ENCODE data around the gene ADSS1.
"Not testable (repeated sequence)": the region's sequence is repeated elsewhere in the genome, so short reads cannot be mapped to it uniquely, and the experiment has no call there.

Gene ADSS1

DNA sequence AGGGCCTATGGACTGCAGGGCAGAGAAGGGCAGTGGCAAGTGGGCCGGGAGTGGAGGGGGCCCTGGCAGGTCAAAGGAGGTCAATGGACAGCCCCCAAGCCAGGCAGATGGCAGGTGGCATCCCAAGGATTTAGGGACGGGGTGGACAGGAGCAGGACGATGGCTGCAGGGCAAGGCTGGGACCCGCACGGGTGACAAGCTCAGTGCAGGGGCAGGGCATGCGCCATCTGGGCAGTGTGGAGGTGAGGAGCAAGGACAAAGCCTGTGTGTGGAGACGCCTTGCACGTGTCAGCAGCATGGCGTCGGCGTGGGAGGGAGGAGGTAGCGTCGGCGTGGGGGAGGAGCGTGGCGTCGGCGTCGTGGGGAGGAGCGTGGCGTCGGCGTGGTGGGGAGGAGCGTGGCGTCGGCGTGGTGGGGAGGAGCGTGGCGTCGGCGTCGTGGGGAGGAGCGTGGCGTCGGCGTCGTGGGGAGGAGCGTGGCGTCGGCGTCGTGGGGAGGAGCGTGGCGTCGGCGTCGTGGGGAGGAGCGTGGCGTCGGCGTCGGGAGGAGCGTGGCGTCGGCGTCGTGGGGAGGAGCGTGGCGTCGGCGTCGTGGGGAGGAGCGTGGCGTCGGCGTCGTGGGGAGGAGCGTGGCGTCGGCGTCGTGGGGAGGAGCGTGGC lies 5.3 kb downstream of the ADSS1 start:
- not testable (repeated sequence) for DNase-seq (ENCODE audit: low read depth, low spot score); H3K4me3 ChIP-seq (ENCODE audit: low read length)

DNA sequence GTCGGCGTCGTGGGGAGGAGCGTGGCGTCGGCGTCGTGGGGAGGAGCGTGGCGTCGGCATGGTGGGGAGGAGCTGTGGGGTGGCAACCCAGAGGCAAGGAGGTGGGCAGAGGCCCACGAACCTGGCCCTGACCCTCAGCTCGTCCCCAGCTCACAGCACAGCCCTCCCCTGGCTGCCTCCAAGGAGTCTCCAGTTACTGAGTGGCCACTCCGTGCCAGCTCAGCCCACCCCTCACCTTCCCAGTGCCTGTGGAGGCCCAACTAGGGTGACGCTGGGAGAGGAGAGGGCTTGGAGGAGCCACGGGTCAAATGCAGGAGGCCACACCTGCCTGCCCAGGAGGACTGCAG lies 5.8 kb downstream of the ADSS1 start:
- no peak overlapping the region for H3K4me3 ChIP-seq (ENCODE audit: low read length)
- DNase-seq (ENCODE audit: low read depth, low spot score): no peak

GRCh38 chr14:104730487-104730886 lies 6.5 kb downstream of the ADSS1 start:
- DNase-seq (ENCODE audit: low read depth, low spot score): no peak
- H3K4me3 ChIP-seq (ENCODE audit: low read length): no peak overlapping the region

DNA sequence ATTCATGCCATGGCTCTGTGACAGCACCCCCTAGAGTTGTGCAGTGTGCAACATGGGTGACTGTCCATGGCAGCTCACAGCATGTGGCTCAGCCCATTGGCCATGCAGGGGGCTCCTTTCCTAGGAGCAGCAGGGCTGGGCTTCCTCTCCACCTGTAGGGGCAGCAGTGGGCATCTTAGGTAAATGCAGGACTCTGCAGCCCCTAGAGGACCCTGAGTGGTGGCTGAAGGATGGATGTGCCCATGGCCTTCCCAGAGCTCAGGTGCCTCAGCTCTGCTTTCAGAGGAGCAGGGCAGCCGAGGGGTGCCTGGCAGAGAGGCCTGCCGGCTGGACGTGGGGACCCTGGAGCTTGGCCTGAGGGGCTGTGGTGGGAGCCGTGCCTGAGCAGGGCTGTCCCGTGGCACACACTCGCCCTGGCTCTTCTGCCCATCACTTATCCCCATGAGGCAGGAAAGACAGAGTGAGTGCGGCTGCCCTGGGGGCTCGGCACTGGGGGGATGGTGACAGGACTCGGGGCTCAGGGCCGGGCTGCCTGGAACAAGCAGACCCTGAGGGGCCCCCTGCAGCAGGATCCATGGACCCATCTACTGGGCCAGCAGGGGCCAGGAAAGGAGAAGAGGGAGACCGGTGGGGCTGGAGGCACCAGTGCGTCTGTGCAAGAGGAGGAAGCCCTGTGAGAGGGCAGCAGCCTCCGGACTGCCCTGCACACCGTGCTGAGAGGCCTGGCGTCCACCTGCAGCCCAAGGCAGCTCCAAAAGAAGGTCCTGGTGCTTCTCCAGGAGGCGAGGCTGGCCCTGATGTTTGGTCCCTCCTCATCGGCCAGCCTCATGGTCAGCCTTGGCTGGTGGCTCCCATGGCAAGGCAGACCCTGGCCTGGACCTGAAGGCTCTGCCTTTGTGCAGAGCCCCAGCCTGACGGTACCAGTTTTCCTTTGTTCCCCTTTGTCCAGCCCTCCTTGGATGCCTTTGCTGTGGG lies 7.6 kb downstream of the ADSS1 start:
- no peak overlapping the region for H3K4me3 ChIP-seq (ENCODE audit: low read length)
- DNase-seq (ENCODE audit: low read depth, low spot score): no peak

- no peak for DNase-seq (ENCODE audit: low read depth, low spot score)
- H3K4me3 ChIP-seq (ENCODE audit: low read length): no peak overlapping the region
Observed at GRCh38 chr14:104732355-104732804, 8.4 kb downstream of the ADSS1 start.

GRCh38 chr14:104732931-104733681 lies 9.1 kb downstream of the ADSS1 start:
- no peak overlapping the region for H3K4me3 ChIP-seq (ENCODE audit: low read length)
- no peak for DNase-seq (ENCODE audit: low read depth, low spot score)

DNA sequence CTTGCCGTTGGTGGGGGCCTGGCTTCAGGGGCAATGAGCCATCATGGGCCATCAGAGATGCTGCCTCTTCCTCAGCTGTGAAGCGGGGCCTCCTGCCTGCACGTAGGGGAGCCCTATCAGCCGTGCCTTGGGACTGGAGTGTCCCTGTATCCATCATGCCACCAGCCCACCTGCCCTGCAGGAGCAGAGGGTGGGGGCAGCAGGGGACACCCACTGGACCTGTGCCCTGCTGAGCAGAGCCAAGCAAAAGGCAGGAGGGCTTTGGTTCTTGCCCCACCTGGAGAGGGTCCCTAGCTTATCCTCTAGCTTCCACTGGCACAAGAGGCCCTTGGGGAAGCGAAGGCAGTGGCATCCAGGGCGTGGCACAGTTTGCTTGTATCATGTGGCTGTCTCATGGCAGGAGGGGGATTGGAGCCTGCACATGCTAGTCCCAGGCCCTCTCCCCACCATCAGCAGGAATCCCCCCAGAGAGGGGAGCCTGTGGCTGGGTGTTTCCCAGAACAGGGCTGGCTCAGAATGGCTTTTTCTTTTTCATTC lies 10.1 kb downstream of the ADSS1 start:
- H3K4me3 ChIP-seq (ENCODE audit: low read length): no peak overlapping the region
- DNase-seq (ENCODE audit: low read depth, low spot score): no peak

DNA sequence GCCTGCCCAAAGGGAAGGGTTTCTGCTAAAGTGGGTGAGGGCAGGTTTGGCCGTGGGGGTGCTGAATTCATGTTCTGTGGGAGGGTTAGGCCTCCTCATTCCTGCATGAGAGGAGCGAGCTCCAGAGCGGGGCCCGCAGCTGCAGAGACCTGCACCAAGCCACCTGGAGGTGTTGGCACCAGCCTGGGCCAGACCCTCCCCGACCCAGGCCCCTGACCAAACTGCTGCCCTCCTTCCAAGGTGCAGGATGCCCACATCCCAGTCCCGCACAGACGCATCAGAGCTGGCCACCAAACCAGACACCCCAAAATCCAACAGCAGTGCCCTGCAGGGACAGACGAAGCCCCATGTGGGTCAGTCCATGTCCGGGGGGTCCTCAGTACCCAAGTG lies 10.6 kb downstream of the ADSS1 start:
- no peak for DNase-seq (ENCODE audit: low read depth, low spot score)

GRCh38 chr14:104734991-104735779 lies 11.2 kb downstream of the ADSS1 start:
- no peak for DNase-seq (ENCODE audit: low read depth, low spot score)

More for the DNA sequence above, 10.6 kb downstream of the ADSS1 start:
- H3K4me3 ChIP-seq (ENCODE audit: low read length): no peak overlapping the region

GRCh38 chr14:104735830-104736642 lies 12.0 kb downstream of the ADSS1 start:
- no peak for DNase-seq (ENCODE audit: low read depth, low spot score)
- no peak overlapping the region for H3K4me3 ChIP-seq (ENCODE audit: low read length)

More at GRCh38 chr14:104734991-104735779, 11.2 kb downstream of the ADSS1 start:
- no peak overlapping the region for H3K4me3 ChIP-seq (ENCODE audit: low read length)

GRCh38 chr14:104738375-104739019 lies 14.5 kb downstream of the ADSS1 start:
- no peak for DNase-seq (ENCODE audit: low read depth, low spot score)
- no peak overlapping the region for H3K4me3 ChIP-seq (ENCODE audit: low read length)

DNA sequence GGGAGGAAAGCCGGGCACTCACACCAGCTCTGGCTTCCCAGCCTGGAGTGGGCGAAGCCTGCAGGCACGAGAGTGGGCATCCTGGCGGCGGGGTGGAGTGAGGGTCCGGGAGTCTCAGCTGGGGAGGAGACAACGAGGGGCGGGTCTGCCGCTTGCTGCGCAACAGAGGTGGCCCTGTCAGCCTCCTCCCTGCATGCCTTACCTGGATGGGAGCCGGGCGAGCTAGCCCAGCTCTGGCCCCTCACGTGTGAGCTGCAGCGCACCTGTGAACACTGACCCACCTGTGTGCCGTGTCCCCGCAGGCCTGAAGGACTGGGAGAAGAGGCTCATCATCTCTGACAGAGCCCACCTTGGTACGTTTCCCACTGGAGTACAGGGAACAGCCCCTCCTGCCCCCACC lies 15.0 kb downstream of the ADSS1 start:
- H3K4me3 ChIP-seq (ENCODE audit: low read length): no peak overlapping the region
- DNase-seq (ENCODE audit: low read depth, low spot score): no peak

- no peak for DNase-seq (ENCODE audit: low read depth, low spot score)
- H3K4me3 ChIP-seq (ENCODE audit: low read length): no peak overlapping the region
Observed at GRCh38 chr14:104739546-104740516, 15.8 kb downstream of the ADSS1 start.

GRCh38 chr14:104741108-104741802 lies 17.2 kb downstream of the ADSS1 start:
- no peak for DNase-seq (ENCODE audit: low read depth, low spot score)
- no peak overlapping the region for H3K4me3 ChIP-seq (ENCODE audit: low read length)

- DNase-seq (ENCODE audit: low read depth, low spot score): no peak
Observed at GRCh38 chr14:104741803-104742251, 17.8 kb downstream of the ADSS1 start.

More at GRCh38 chr14:104741803-104742251, 17.8 kb downstream of the ADSS1 start:
- no peak overlapping the region for H3K4me3 ChIP-seq (ENCODE audit: low read length)

Measured in Jurkat, Clone E6-1 (cell line).